ENCODE measurements around the gene SOAT2. TPM values are rescaled to one million over a fixed set of nuclear protein-coding genes. Genes with fewer than 3 reads are reported as not detected.

The SOAT2 gene
- total RNA-seq, 3 donors from 2014 or later, result 0.16 to 0.33 TPM; not detected in 1

DNA sequence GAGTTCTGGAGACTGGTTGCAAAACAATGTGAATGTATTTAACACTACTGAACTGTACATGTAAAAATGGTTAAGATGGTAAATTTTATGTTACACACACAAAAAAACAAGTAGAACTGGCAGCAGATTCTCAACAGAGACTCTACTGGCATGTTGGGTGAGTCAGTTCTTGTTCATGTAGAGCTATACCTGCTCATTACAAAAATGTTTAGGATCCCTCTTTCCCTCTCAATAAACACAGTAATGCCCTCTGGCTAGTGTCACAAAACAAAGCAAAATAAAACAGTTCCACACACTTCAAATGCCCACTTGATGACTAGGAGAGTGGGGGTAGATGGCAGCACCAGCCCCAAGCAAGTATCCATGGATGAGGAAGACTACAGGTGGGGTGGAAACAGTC, 63.6 kb downstream of the SOAT2 start:
- no peaks in the 10 kb centered on the region for H3K27me3 ChIP-seq
- no peak overlapping the region for H3K4me3 ChIP-seq
- no peaks in the 10 kb centered on the region for H3K36me3 ChIP-seq
- no peak overlapping the region for H3K27ac ChIP-seq
- intact Hi-C loops (cut with DNase I; ENCODE audit: low total_unique reads), result no loop called here
- H3K4me1 ChIP-seq, result peaks cover 0 to 5% of the 10 kb centered on the region in 2 donors
- no peak for DNase-seq (ENCODE audit: low spot score in 2 of 2)
- TF ChIP-seq, protein P1, sequence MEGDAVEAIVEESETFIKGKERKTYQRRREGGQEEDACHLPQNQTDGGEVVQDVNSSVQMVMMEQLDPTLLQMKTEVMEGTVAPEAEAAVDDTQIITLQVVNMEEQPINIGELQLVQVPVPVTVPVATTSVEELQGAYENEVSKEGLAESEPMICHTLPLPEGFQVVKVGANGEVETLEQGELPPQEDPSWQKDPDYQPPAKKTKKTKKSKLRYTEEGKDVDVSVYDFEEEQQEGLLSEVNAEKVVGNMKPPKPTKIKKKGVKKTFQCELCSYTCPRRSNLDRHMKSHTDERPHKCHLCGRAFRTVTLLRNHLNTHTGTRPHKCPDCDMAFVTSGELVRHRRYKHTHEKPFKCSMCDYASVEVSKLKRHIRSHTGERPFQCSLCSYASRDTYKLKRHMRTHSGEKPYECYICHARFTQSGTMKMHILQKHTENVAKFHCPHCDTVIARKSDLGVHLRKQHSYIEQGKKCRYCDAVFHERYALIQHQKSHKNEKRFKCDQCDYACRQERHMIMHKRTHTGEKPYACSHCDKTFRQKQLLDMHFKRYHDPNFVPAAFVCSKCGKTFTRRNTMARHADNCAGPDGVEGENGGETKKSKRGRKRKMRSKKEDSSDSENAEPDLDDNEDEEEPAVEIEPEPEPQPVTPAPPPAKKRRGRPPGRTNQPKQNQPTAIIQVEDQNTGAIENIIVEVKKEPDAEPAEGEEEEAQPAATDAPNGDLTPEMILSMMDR (IDR thresholded peaks at IDR 0.05), result no peak
- no peak for TF ChIP-seq POLR2AphosphoS5 (IDR thresholded peaks at IDR 0.05)
- no peak for TF ChIP-seq POLR2A (IDR thresholded peaks at IDR 0.05)
- no peaks in the 10 kb centered on the region for H3K9me3 ChIP-seq

DNA sequence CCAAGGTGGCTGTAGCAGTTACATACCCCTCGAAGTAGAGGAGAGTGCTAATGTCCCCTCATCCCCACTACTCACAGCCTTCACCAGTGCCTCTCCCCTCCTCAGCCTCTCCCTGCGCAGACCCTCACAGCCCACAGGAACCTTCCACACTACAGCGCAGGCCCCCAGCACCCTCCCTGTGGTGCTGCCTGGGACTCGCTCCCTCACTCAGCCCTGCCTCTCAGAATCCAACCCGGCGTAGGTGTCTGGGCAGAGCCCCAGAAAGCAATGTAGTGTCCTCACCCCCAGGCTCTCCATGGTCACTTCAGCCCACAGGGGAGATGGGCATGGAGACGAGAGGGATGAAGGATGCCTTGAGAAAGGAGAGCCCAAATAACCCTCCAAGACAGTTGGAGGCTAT, 66.4 kb downstream of the SOAT2 start:
- H3K27me3 ChIP-seq, result no peaks in the 10 kb centered on the region
- no peak overlapping the region for H3K27ac ChIP-seq
- DNase-seq (ENCODE audit: low spot score in 2 of 2), result peak; percentile 7 to 8
- H3K9me3 ChIP-seq, result no peaks in the 10 kb centered on the region
- H3K4me3 ChIP-seq, result no peak overlapping the region
- peaks cover 4 to 6% of the 10 kb centered on the region in 2 donors for H3K4me1 ChIP-seq
- no peaks in the 10 kb centered on the region for H3K36me3 ChIP-seq
- intact Hi-C loops (cut with DNase I; ENCODE audit: low total_unique reads), result no loop called here
- TF ChIP-seq POLR2A (IDR thresholded peaks at IDR 0.05), result no peak
- no peak for TF ChIP-seq POLR2AphosphoS5 (IDR thresholded peaks at IDR 0.05)
- TF ChIP-seq, protein P1 (IDR thresholded peaks at IDR 0.05), result no peak

DNA sequence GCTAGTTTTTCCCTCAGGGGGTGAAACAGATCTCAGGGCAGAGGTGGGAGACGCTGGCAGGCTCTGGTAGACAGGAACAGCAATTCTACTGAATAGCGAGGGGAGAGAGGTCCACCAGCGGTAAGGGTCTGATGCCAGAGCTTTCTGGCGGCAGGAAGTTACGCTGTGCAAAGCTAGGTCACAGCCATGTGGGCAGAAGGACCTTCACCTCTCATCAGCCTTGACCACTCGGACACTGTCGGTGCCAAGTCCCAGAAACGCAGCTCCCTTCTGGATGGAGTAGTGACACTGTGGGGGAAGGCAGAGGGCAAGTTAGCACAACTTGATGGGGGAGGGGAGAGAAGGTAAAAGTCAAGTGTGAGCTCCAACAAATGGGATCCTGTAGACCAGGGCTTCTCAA, 66.9 kb downstream of the SOAT2 start:
- no peaks in the 10 kb centered on the region for H3K27me3 ChIP-seq
- no peaks in the 10 kb centered on the region for H3K36me3 ChIP-seq
- H3K4me3 ChIP-seq, result no peak overlapping the region
- H3K27ac ChIP-seq, result no peak overlapping the region
- no peak for DNase-seq (ENCODE audit: low spot score in 2 of 2)
- no peaks in the 10 kb centered on the region for H3K9me3 ChIP-seq
- H3K4me1 ChIP-seq, result peaks cover 4 to 6% of the 10 kb centered on the region in 2 donors
- TF ChIP-seq POLR2A (IDR thresholded peaks at IDR 0.05) (no peak), POLR2AphosphoS5 (IDR thresholded peaks at IDR 0.05) (no peak)
- TF ChIP-seq, protein P1 (IDR thresholded peaks at IDR 0.05), result no peak
- intact Hi-C loops (cut with DNase I; ENCODE audit: low total_unique reads), result no loop called here

DNA sequence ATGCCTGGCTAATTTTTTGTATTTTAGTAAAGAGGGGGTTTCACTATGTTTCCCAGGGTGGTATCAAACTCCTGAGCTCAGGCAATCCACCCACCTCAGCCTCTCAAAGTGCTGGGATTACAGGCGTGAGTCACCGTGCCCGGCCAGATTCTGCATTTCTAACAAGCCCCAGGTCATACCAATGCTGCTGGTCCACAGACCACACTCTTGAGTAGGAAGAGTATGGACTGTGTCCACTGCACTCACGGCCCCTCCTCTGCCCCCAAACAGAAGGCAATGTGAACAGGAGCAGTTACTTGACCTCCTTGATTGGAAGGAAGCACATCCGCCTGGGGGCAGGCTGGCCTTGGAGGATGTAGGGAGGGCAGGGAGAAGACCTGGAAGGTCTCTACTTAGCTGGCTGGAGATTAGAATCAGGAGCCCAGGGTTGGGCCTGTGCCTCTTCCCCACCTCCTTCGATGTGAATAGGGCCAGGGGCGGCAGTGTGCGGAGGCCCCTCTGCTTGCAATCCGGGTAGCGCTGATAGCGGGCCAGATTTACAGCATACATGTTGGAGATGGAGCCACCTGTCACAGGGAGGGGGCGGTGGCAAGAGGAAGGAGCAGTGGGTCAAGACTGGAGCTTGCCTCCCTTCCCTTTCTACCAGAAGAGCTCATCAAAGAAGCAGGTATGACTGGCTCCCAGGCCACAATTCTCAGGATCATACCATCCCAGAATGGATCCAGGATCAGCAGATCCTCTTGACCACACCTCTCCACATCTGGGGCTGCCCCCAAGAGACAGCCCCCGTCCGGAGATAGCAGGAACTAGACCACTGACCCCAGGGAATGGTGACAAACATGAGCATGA, 67.8 kb downstream of the SOAT2 start:
- no peaks in the 10 kb centered on the region for H3K27me3 ChIP-seq
- intact Hi-C loops (cut with DNase I; ENCODE audit: low total_unique reads), result no loop called here
- TF ChIP-seq POLR2A (IDR thresholded peaks at IDR 0.05) (no peak), POLR2AphosphoS5 (IDR thresholded peaks at IDR 0.05) (no peak)
- TF ChIP-seq, protein P1 (IDR thresholded peaks at IDR 0.05), result no peak
- H3K4me1 ChIP-seq, result peaks cover 4 to 6% of the 10 kb centered on the region in 2 donors
- no peaks in the 10 kb centered on the region for H3K9me3 ChIP-seq
- no peaks in the 10 kb centered on the region for H3K36me3 ChIP-seq
- H3K4me3 ChIP-seq, result no peak overlapping the region
- DNase-seq (ENCODE audit: low spot score in 2 of 2), result peak in 1 of 2 donors; percentile 28
- peak overlapping the region; percentile 34 to 68 for H3K27ac ChIP-seq

DNA sequence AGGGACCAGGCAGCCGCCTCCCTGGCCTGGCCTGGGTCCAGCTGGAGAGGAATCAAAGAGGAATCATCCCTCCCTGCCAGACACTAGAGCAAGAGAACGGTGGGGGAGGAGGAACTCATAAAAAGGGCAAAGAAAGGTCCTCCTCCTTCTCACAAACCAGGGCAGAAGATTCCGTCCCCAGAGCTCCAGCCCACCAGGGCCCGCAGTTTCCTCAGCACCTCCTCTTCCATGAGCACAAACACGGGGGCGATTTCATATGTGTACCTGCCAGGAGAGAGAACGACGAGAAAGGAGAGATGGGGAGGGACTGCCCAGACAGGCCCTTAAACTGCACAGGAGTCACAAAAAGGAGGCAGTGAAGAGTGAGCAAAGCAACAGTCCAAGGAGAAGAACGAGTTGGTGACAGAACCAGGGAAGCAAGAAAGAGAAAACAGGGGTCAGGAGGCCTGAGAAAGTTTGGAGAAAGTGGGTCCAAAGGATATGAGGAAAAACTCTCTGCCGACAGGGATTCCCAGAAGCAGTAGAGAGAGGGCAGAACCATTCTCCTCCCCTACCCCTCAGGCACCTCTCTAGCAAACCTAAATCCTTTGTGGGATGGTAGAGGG, 68.5 kb downstream of the SOAT2 start:
- peaks cover 4 to 6% of the 10 kb centered on the region in 2 donors for H3K4me1 ChIP-seq
- H3K27me3 ChIP-seq, result no peaks in the 10 kb centered on the region
- TF ChIP-seq, protein P1 (IDR thresholded peaks at IDR 0.05), result no peak
- TF ChIP-seq POLR2A (IDR thresholded peaks at IDR 0.05), result no peak
- no peak for TF ChIP-seq POLR2AphosphoS5 (IDR thresholded peaks at IDR 0.05)
- H3K27ac ChIP-seq, result peak overlapping the region; percentile 34 to 68
- H3K36me3 ChIP-seq, result no peaks in the 10 kb centered on the region
- peak; percentile 37 to 66 for DNase-seq (ENCODE audit: low spot score in 2 of 2)
- no peaks in the 10 kb centered on the region for H3K9me3 ChIP-seq
- intact Hi-C loops (cut with DNase I; ENCODE audit: low total_unique reads), result no loop called here
- peak overlapping the region in 1 of 3 donors; percentile 28 for H3K4me3 ChIP-seq
